Heart left ventricle (tissue), 13 donors: ENCODE measurements around the gene GNB2.

Experiments used
- CTCF ChIP-seq, 12 donors: fragments of 200-600 bp; sonication (generic) in 4 of 12; IDR thresholded peaks; one replicate each; pipeline versions ENCODE4 v1.5.0 to v1.8.0; 2018 to 2022; ENCODE audit warnings: antibody characterized with exemption in 12 of 12, mild to moderate bottlenecking in 5 of 12
- POLR2A ChIP-seq, 2 donors: fragments of 450-650 bp; IDR thresholded peaks; one replicate each; pipeline ENCODE4 v1.6.1; 2017; ENCODE audit warnings: antibody characterized with exemption in 2 of 2, mild to moderate bottlenecking in 2 of 2, moderate library complexity in 2 of 2
- donor health status: ischemic (EF 13 %, LVEDD 7.1; RV severe dilation, severe dysfunction).
- donor health status: DM: no; HTN: yes; CAD: no.
- donor health status: DM: no; HTN: no; CAD: no.
- donor health status: ischemic (EF 25% LVEDD 6.9; RV normal size, moderate dysfunction).
- donor health status: ischemic (EF 25% LVEDD 5.7; RV mildly dilated, moderate dysfunction).
- donor health status: ischemic (EF 35%, LVEDD 5.7; RV mildly dilated, moderate dysfunction).
- donor health status: nonischemic (EF 11% LVEDD 7.7; RV severe dilation, severe dysfunction).
- donor health status: DM: yes; HTN: yes; CAD: no.
- donor health status: PGD.
- donor health status: ischemic (EF 29% LVEDD 5.4; RV normal size, mild dysfunction).
- donor health status: nonischemic (EF 23%, LVEDD 6.1; RV moderate dilation, normal function).

GRCh38 chr7:100626530-100627237 is 46.9 kb upstream of the GNB2 start:
- TF ChIP-seq POLR2A (IDR thresholded peaks at IDR 0.05), result no peak
- TF ChIP-seq CTCF (IDR thresholded peaks at IDR 0.05), result no peak
